OCI-LY3 (cell line): ENCODE measurements around the gene SLC13A3.

ENCODE experiments used
- H2AFZ ChIP-seq: fragments of 200-600, 300-600 bp; shearing (Covaris generic); 2 replicates; pipeline ENCODE4 v1.6.0; 2014; ENCODE audit warnings: antibody characterized with exemption, low read depth, low read length
- H3K27ac ChIP-seq: fragments of 200-600, 300-600 bp; sonication (generic); 2 replicates; pipeline ENCODE4 v1.5.1; 2014; ENCODE audit warnings: mild to moderate bottlenecking, low read length, moderate library complexity, mixed read lengths
- H3K27me3 ChIP-seq: fragments of 200-600, 300-600 bp; sonication (generic); 2 replicates; pipeline ENCODE4 v1.6.1; 2014; ENCODE audit warnings: low read depth, low read length, mixed read lengths
- H3K36me3 ChIP-seq: fragments of 200-600, 300-600 bp; sonication (generic); replicated peaks from 2 replicates; pipeline ENCODE3; 2014; ENCODE audit warnings: low read depth, low read length, mixed read lengths
- H3K4me1 ChIP-seq: fragments of 300-600, 200-600 bp; sonication (generic); 2 replicates; pipeline ENCODE4 v1.6.1; 2014; ENCODE audit warnings: low read length, mixed read lengths
- H3K4me2 ChIP-seq: fragments of 200-600, 300-600 bp; sonication (generic); 2 replicates; pipeline ENCODE4 v1.6.1; 2014; ENCODE audit warnings: low read length, mixed read lengths
- H3K4me3 ChIP-seq: fragments of 300-600, 200-600 bp; sonication (generic); 2 replicates; pipeline ENCODE4 v1.5.1; 2014; ENCODE audit warnings: antibody characterized with exemption, mild to moderate bottlenecking, low read length, moderate library complexity
- H3K79me2 ChIP-seq: fragments of 300-600, 200-600 bp; shearing (Covaris generic); 2 replicates; pipeline ENCODE4 v1.6.1; 2014; ENCODE audit warnings: mild to moderate bottlenecking, low read length, mixed read lengths
- H3K9ac ChIP-seq: fragments of 300-600, 200-600 bp; shearing (Covaris generic); 2 replicates; pipeline ENCODE4 v1.6.0; 2014; ENCODE audit warnings: mild to moderate bottlenecking, low read length, moderate library complexity
- H3K9me3 ChIP-seq: fragments of 200-600, 300-600 bp; shearing (Covaris generic); 2 replicates; pipeline ENCODE4 v1.6.1; 2014; ENCODE audit warnings: low read length, mixed read lengths; ENCODE audit not compliant: insufficient read depth
- H4K20me1 ChIP-seq: fragments of 200-600, 300-600 bp; sonication (generic); 2 replicates; pipeline ENCODE4 v1.6.1; 2016; ENCODE audit warnings: low read length, mixed read lengths; ENCODE audit not compliant: insufficient read depth
- CTCF ChIP-seq: fragments of 200-600, 300-600 bp; sonication (generic); IDR thresholded peaks from 2 replicates; pipeline ENCODE4 v1.5.1; 2014; ENCODE audit warnings: antibody characterized with exemption, low read length, low read depth
- EZH2phosphoT487 ChIP-seq: fragments of 200-600 bp; shearing (Covaris generic); IDR thresholded peaks from 2 replicates; pipeline ENCODE4 v1.6.1; 2018; ENCODE audit warnings: antibody characterized with exemption, mixed run types, low read depth

Gene SLC13A3

GRCh38 chr20:46644160-46644559, 7.1 kb downstream of the SLC13A3 start:
- Histone ChIP-seq H3K4me2 (no peak overlapping the region), H3K4me3 (no peak overlapping the region), H4K20me1 (no peaks in the 10 kb centered on the region), H2AFZ (no peak overlapping the region), H3K9ac (no peak overlapping the region), H3K9me3 (no peaks in the 10 kb centered on the region), H3K36me3 (no peaks in the 10 kb centered on the region), H3K27me3 (peaks cover 73% of the 10 kb centered on the region), H3K79me2 (no peaks in the 10 kb centered on the region), H3K4me1 (no peaks in the 10 kb centered on the region), H3K27ac (no peak overlapping the region)
- TF ChIP-seq EZH2phosphoT487 (no peak), CTCF (no peak)

DNA sequence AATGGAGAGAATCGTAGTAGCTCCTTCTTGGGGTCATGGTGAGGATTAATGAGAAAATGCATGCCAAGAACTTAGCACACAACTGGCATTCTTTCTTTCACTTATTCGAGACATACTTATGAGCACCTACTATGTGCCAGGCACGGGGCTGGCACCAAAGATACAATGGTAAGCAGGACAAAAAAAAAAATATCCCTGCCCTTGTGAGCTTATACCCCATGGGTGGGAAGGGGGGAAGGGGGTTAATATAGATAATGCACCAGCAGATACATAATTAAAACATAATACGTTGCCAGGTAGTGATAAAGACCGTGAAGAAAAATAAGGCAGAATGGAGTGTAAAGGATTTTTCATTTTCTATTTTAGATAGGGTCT, 8.3 kb downstream of the SLC13A3 start:
- Histone ChIP-seq H3K27ac (no peak overlapping the region), H3K27me3 (peaks cover 64% of the 10 kb centered on the region), H3K4me2 (no peak overlapping the region), H3K4me3 (no peak overlapping the region), H3K9me3 (no peaks in the 10 kb centered on the region), H3K9ac (no peak overlapping the region), H2AFZ (no peak overlapping the region), H3K4me1 (no peaks in the 10 kb centered on the region), H3K79me2 (no peaks in the 10 kb centered on the region), H3K36me3 (no peaks in the 10 kb centered on the region), H4K20me1 (no peaks in the 10 kb centered on the region)
- TF ChIP-seq EZH2phosphoT487 (no peak), CTCF (no peak)

DNA sequence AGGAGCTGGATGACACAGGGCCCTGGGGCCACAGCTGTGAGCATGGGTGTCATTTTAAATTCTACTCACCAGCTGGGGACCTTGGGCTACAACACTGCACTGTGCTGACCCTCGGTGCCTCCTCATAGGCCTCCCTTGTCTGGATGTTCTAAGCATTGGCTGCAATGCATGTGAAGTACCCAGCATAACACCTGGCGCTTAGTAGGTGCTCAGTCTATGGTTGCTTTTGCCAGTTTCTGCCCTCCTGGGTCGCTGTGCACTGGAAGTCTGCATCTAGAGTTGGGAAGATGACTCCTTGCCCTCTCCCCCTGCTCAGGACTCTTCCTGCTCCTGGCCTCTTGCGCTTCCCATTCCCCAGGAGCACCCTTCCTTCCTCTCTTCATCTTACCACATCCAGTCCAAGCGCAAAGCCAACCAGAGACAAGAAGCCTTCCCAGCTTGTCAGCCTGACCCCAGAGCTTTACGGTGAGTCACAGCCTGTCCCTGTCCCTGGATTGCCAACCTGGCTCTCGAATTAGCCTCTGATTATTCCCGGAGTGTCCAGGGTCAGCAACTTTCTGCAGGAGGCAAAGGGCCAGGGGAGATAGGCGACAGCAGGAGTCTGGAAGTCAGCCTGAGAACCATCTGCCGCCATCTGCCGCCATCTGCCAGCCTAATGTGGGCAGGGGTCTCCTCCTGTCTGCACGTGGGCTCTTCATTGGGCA, 8.8 kb downstream of the SLC13A3 start:
- H4K20me1 ChIP-seq: no peaks in the 10 kb centered on the region
- no peaks in the 10 kb centered on the region for H3K36me3 ChIP-seq
- no peak overlapping the region for H3K4me3 ChIP-seq
- TF ChIP-seq EZH2phosphoT487 (no peak), CTCF (no peak)
- no peaks in the 10 kb centered on the region for H3K4me1 ChIP-seq
- no peak overlapping the region for H2AFZ ChIP-seq
- no peak overlapping the region for H3K4me2 ChIP-seq
- H3K27ac ChIP-seq: no peak overlapping the region
- no peak overlapping the region for H3K9ac ChIP-seq
- no peaks in the 10 kb centered on the region for H3K79me2 ChIP-seq
- H3K9me3 ChIP-seq: no peaks in the 10 kb centered on the region
- H3K27me3 ChIP-seq: peaks cover 58% of the 10 kb centered on the region

- no peak overlapping the region for H2AFZ ChIP-seq
- no peak overlapping the region for H3K27ac ChIP-seq
- H3K36me3 ChIP-seq: no peaks in the 10 kb centered on the region
- no peaks in the 10 kb centered on the region for H4K20me1 ChIP-seq
- H3K4me2 ChIP-seq: no peak overlapping the region
- peaks cover 50% of the 10 kb centered on the region for H3K27me3 ChIP-seq
- no peak overlapping the region for H3K4me3 ChIP-seq
- H3K9ac ChIP-seq: no peak overlapping the region
- H3K9me3 ChIP-seq: no peaks in the 10 kb centered on the region
- H3K79me2 ChIP-seq: no peaks in the 10 kb centered on the region
- H3K4me1 ChIP-seq: no peaks in the 10 kb centered on the region
- TF ChIP-seq CTCF (no peak), EZH2phosphoT487 (no peak)
These were observed 9.8 kb downstream of the SLC13A3 start for GRCh38 chr20:46641424-46641823.
